ENCODE measurements around the gene TTC7B. TPM values are rescaled to one million over a fixed set of nuclear protein-coding genes. Genes with fewer than 3 reads are reported as not detected.

The TTC7B gene
- total RNA-seq, 2 experiments from 2014 or later: 8.8 to 9.5 TPM

GRCh38 chr14:90732718-90733117 is 83.5 kb downstream of the TTC7B start:
- ChIA-PET CTCF (no interaction called here), POLR2A (no interaction called here)
- Mint-ChIP-seq H3K27ac (no peak overlapping the region), H3K4me3 (no peak overlapping the region), H3K4me1 (no peaks in the 10 kb centered on the region), H3K27me3 (no peaks in the 10 kb centered on the region), H3K36me3 (ENCODE audit: low read depth) (no peaks in the 10 kb centered on the region), H3K9me3 (no peaks in the 10 kb centered on the region)
- no peak for DNase-seq

- no peak overlapping the region for H3K27ac Mint-ChIP-seq
- no peak for DNase-seq
- POLR2A ChIA-PET: no interaction called here
- no peaks in the 10 kb centered on the region for H3K9me3 Mint-ChIP-seq
- no peak overlapping the region for H3K4me3 Mint-ChIP-seq
- no peaks in the 10 kb centered on the region for H3K36me3 Mint-ChIP-seq (ENCODE audit: low read depth)
- no peaks in the 10 kb centered on the region for H3K4me1 Mint-ChIP-seq
- CTCF ChIA-PET: no interaction called here
- no peaks in the 10 kb centered on the region for H3K27me3 Mint-ChIP-seq
Observed at GRCh38 chr14:90732139-90732538, 84.1 kb downstream of the TTC7B start.

GRCh38 chr14:90731487-90731886 is 84.7 kb downstream of the TTC7B start:
- H3K27ac Mint-ChIP-seq: no peak overlapping the region
- H3K4me3 Mint-ChIP-seq: no peak overlapping the region
- CTCF ChIA-PET: no interaction called here
- H3K4me1 Mint-ChIP-seq: no peaks in the 10 kb centered on the region
- DNase-seq: no peak
- H3K36me3 Mint-ChIP-seq (ENCODE audit: low read depth): no peaks in the 10 kb centered on the region
- no peaks in the 10 kb centered on the region for H3K9me3 Mint-ChIP-seq
- POLR2A ChIA-PET: no interaction called here
- no peaks in the 10 kb centered on the region for H3K27me3 Mint-ChIP-seq

- Mint-ChIP-seq H3K36me3 (ENCODE audit: low read depth) (no peaks in the 10 kb centered on the region), H3K27ac (no peak overlapping the region), H3K27me3 (no peaks in the 10 kb centered on the region), H3K4me1 (no peaks in the 10 kb centered on the region), H3K9me3 (no peaks in the 10 kb centered on the region), H3K4me3 (no peak overlapping the region)
- POLR2A ChIA-PET: no interaction called here
- CTCF ChIA-PET: no interaction called here
- DNase-seq: no peak
Observed at GRCh38 chr14:90730206-90730766, 85.9 kb downstream of the TTC7B start.

- DNase-seq: no peak
- CTCF ChIA-PET: no interaction called here
- Mint-ChIP-seq H3K4me1 (no peaks in the 10 kb centered on the region), H3K4me3 (no peak overlapping the region), H3K36me3 (ENCODE audit: low read depth) (no peaks in the 10 kb centered on the region), H3K27me3 (no peaks in the 10 kb centered on the region), H3K27ac (no peak overlapping the region), H3K9me3 (no peaks in the 10 kb centered on the region)
- POLR2A ChIA-PET: no interaction called here
Observed at GRCh38 chr14:90728951-90729350, 87.3 kb downstream of the TTC7B start.

- CTCF ChIA-PET: no interaction called here
- no peaks in the 10 kb centered on the region for H3K4me1 Mint-ChIP-seq
- H3K27ac Mint-ChIP-seq: no peak overlapping the region
- H3K9me3 Mint-ChIP-seq: no peaks in the 10 kb centered on the region
- no peaks in the 10 kb centered on the region for H3K27me3 Mint-ChIP-seq
- POLR2A ChIA-PET: no interaction called here
- DNase-seq: no peak
- no peak overlapping the region for H3K4me3 Mint-ChIP-seq
- H3K36me3 Mint-ChIP-seq (ENCODE audit: low read depth): no peaks in the 10 kb centered on the region
Observed at GRCh38 chr14:90727082-90727481, 89.1 kb downstream of the TTC7B start.

GRCh38 chr14:90726656-90727055 is 89.6 kb downstream of the TTC7B start:
- no peaks in the 10 kb centered on the region for H3K36me3 Mint-ChIP-seq (ENCODE audit: low read depth)
- H3K4me1 Mint-ChIP-seq: no peaks in the 10 kb centered on the region
- no peak overlapping the region for H3K4me3 Mint-ChIP-seq
- no peak overlapping the region for H3K27ac Mint-ChIP-seq
- DNase-seq: no peak
- POLR2A ChIA-PET: no interaction called here
- no peaks in the 10 kb centered on the region for H3K27me3 Mint-ChIP-seq
- CTCF ChIA-PET: no interaction called here
- H3K9me3 Mint-ChIP-seq: no peaks in the 10 kb centered on the region

- Mint-ChIP-seq H3K27me3 (peaks cover 5% of the 10 kb centered on the region), H3K36me3 (ENCODE audit: low read depth) (no peaks in the 10 kb centered on the region), H3K4me3 (no peak overlapping the region), H3K4me1 (no peaks in the 10 kb centered on the region), H3K27ac (no peak overlapping the region), H3K9me3 (no peaks in the 10 kb centered on the region)
- POLR2A ChIA-PET: no interaction called here
- DNase-seq: no peak
- CTCF ChIA-PET: no interaction called here
Observed at GRCh38 chr14:90724866-90725265, 91.4 kb downstream of the TTC7B start.

GRCh38 chr14:90722590-90722989 is 93.6 kb downstream of the TTC7B start:
- CTCF ChIA-PET: no interaction called here
- H3K27me3 Mint-ChIP-seq: peaks cover 5% of the 10 kb centered on the region
- no peaks in the 10 kb centered on the region for H3K4me1 Mint-ChIP-seq
- no peaks in the 10 kb centered on the region for H3K36me3 Mint-ChIP-seq (ENCODE audit: low read depth)
- no peak overlapping the region for H3K27ac Mint-ChIP-seq
- no peaks in the 10 kb centered on the region for H3K9me3 Mint-ChIP-seq
- no peak overlapping the region for H3K4me3 Mint-ChIP-seq
- no peak for DNase-seq
- POLR2A ChIA-PET: no interaction called here

- ChIA-PET POLR2A (no interaction called here), CTCF (interaction anchor here (0.6 kb wide), 1 partner anchor 805 kb away, joined by 4 read pairs; no protein-coding TSS in a partner anchor)
- Mint-ChIP-seq H3K4me3 (no peak overlapping the region), H3K27me3 (peaks cover 5% of the 10 kb centered on the region), H3K4me1 (no peaks in the 10 kb centered on the region), H3K9me3 (no peaks in the 10 kb centered on the region), H3K36me3 (ENCODE audit: low read depth) (no peaks in the 10 kb centered on the region), H3K27ac (no peak overlapping the region)
- DNase-seq: no peak
Observed at GRCh38 chr14:90721619-90722305, 94.5 kb downstream of the TTC7B start.

- Mint-ChIP-seq H3K27ac (no peak overlapping the region), H3K9me3 (no peaks in the 10 kb centered on the region), H3K4me1 (no peaks in the 10 kb centered on the region), H3K36me3 (ENCODE audit: low read depth) (no peaks in the 10 kb centered on the region), H3K27me3 (peaks cover 5% of the 10 kb centered on the region), H3K4me3 (no peak overlapping the region)
- DNase-seq: no peak
- CTCF ChIA-PET: interaction anchor here (0.6 kb wide), 1 partner anchor 804 kb away, joined by 4 read pairs; no protein-coding TSS in a partner anchor
- POLR2A ChIA-PET: no interaction called here
Observed at GRCh38 chr14:90720832-90721231, 95.4 kb downstream of the TTC7B start.

GRCh38 chr14:90720336-90720735 is 95.9 kb downstream of the TTC7B start:
- Mint-ChIP-seq H3K4me3 (no peak overlapping the region), H3K9me3 (no peaks in the 10 kb centered on the region), H3K27ac (no peak overlapping the region), H3K36me3 (ENCODE audit: low read depth) (no peaks in the 10 kb centered on the region), H3K4me1 (no peaks in the 10 kb centered on the region), H3K27me3 (peaks cover 5% of the 10 kb centered on the region)
- ChIA-PET POLR2A (no interaction called here), CTCF (no interaction called here)
- DNase-seq: no peak

- POLR2A ChIA-PET: no interaction called here
- Mint-ChIP-seq H3K36me3 (ENCODE audit: low read depth) (no peaks in the 10 kb centered on the region), H3K27ac (no peak overlapping the region), H3K9me3 (no peaks in the 10 kb centered on the region), H3K4me3 (no peak overlapping the region), H3K27me3 (peaks cover 5% of the 10 kb centered on the region), H3K4me1 (no peaks in the 10 kb centered on the region)
- no peak for DNase-seq
- CTCF ChIA-PET: no interaction called here
Observed at GRCh38 chr14:90717916-90718315, 98.3 kb downstream of the TTC7B start.

GRCh38 chr14:90715993-90716392 is 100.2 kb downstream of the TTC7B start:
- POLR2A ChIA-PET: no interaction called here
- no peaks in the 10 kb centered on the region for H3K9me3 Mint-ChIP-seq
- peaks cover 5% of the 10 kb centered on the region for H3K27me3 Mint-ChIP-seq
- H3K36me3 Mint-ChIP-seq (ENCODE audit: low read depth): no peaks in the 10 kb centered on the region
- no peak for DNase-seq
- H3K4me1 Mint-ChIP-seq: no peaks in the 10 kb centered on the region
- H3K27ac Mint-ChIP-seq: no peak overlapping the region
- CTCF ChIA-PET: no interaction called here
- H3K4me3 Mint-ChIP-seq: no peak overlapping the region

Measured in activated CD4-positive, alpha-beta memory T cell treated with anti-CD3 and anti-CD28 coated beads, Interleukin-2, amount 10 ng/mL, durations not matched to agents 7 days and 5 days (primary cell).